ENCODE data around the gene SRC.

GRCh38 chr20:37329481-37330165, 16.3 kb upstream of the SRC start:
- TF ChIP-seq REST (IDR thresholded peaks at IDR 0.05; ENCODE audit: unreplicated experiment) (no peak), CTCF (conservative IDR thresholded peaks at IDR 0.05; ENCODE audit: low read depth in 2 of 2) (no peak), ETS1 (IDR thresholded peaks at IDR 0.05) (no peak), STAT1 (IDR thresholded peaks at IDR 0.05; ENCODE audit: unreplicated experiment) (no peak), EZH2 (IDR thresholded peaks at IDR 0.05; ENCODE audit: low read depth, unreplicated experiment) (no peak), POLR2AphosphoS5 (IDR thresholded peaks at IDR 0.05; ENCODE audit: low read depth) (no peak), EZH2phosphoT487 (IDR thresholded peaks at IDR 0.05; ENCODE audit: unreplicated experiment) (no peak), CREB1 (CRISPR knock-in tag; IDR thresholded peaks at IDR 0.05; ENCODE audit: low read depth) (no peak)
